DMS53 (cell line): ENCODE results near the gene NDUFB5.
"Not testable (repeated sequence)": the region's sequence is repeated elsewhere in the genome, so short reads cannot be mapped to it uniquely, and the experiment has no call there.

Experiments
- DNase-seq: peaks from one replicate; lab custom pipeline; 2025; lab: John Stamatoyannopoulos, UW

Gene NDUFB5

GRCh38 chr3:179630753-179631451 lies 26.3 kb downstream of the NDUFB5 start:
- no peak for DNase-seq

GRCh38 chr3:179640469-179640868 lies 35.9 kb downstream of the NDUFB5 start:
- DNase-seq, result no peak

GRCh38 chr3:179642871-179643270 lies 38.3 kb downstream of the NDUFB5 start:
- DNase-seq, result no peak

DNA sequence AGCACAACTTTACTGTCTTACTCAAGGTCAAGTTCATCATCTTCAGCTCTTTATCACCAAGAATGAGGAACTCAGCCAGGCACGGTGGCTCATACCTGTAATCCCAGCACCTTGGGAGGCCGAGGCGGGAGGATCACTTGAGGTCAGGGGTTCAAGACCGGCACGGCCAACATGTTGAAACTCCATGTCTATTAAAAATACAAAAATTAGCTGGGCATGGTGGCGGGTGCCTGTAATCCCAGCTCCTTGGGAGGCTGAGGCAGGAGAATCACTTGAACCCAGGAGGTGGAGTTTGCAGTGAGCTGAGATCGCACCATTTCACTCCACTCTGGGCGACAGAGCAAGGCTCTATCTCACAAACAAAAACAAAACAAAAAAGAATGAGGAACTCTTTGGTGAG lies 39.2 kb downstream of the NDUFB5 start:
- DNase-seq, result not testable (repeated sequence)

DNA sequence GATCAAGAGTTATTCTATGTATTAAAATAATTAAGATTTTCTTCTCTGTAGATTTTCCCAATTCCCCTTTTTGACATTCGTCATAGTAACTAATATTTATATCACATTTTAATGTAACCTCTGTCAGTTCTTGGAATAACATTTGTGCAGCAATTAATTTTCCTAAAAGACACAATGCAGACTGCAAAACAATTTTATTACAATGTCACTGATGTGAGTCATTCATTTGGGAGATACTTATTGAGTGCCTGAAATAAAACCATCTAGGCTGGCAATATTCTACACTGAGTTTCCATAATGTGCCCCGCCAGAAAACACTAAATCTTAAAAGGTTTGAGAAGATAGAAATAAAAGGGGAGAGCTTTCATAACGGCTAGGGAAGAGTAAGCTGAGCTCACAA lies 41.6 kb downstream of the NDUFB5 start:
- no peak for DNase-seq

DNA sequence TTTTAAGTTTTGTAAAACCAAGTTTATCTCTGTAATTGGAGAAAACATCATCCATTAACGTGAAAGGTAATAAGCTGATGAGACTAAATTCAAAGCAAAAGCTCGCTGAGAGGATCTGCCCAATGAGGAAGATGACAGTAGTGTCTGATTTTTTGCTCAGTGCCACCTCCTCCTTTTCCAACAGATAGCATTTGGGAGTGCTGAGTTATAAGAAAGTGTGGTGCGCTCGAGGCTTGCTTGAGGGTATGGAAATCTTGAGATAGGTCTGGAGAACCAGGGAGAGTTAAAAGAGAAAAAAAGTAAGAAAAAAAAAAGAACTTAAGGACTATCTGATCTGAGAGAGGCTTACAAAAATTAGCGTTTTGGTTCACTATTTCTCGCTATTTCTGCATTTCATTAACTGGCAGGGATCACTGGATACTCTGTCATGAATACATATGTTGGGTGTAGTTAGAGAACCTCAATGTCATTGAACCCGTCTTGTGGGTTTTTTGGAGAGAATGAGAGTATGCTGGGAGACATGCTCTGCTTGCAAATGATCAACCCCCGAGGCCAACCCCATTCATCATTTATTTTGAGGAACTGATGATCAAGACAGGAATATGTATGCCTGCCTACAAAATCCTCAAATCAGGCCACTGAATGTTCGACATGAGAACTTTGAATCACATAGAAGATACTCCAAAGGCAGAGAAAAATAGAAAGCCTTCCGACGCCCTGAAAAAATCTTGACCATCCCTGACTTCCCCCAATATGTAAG lies 47.3 kb downstream of the NDUFB5 start:
- DNase-seq, result no peak

- peak; percentile 70 for DNase-seq
Observed at GRCh38 chr3:179652447-179653095, 48.0 kb downstream of the NDUFB5 start, which contains the start of gene USP13. USP13 (plus strand) TSS chr3:179653040; CDS start chr3:179653226, 186 bp downstream.

DNA sequence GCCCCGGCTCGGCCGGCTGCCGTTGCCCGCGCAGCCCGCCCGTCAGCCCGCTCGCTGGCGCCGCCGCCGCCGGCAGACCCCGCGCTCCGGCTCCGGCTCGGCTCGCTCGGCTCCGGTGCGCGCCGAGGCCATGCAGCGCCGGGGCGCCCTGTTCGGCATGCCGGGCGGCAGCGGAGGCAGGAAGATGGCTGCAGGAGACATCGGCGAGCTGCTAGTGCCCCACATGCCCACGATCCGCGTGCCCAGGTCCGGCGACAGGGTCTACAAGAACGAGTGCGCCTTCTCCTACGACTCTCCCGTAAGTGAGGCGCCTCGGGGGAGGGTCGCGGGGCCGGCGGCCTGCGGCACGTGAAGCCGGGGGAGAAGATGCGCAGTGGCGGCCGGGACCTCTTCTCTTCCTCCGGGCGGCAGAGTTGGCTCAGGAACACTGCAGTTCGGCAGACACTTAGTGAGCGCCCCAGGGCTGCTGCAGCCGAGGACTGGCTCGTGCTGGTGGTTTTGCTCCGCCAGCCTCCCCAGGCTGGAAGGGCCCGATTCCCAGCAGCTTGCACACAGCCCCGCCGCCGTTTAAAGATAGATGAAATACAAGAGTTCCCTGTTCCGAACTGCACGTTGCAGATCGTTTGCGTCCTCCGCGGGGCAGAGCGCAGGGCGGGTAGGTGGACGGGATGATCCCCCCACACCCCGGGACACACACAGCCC lies 48.7 kb downstream of the NDUFB5 start:
- DNase-seq, result peak; percentile 87

GRCh38 chr3:179655236-179655635 lies 50.6 kb downstream of the NDUFB5 start:
- no peak for DNase-seq

DNA sequence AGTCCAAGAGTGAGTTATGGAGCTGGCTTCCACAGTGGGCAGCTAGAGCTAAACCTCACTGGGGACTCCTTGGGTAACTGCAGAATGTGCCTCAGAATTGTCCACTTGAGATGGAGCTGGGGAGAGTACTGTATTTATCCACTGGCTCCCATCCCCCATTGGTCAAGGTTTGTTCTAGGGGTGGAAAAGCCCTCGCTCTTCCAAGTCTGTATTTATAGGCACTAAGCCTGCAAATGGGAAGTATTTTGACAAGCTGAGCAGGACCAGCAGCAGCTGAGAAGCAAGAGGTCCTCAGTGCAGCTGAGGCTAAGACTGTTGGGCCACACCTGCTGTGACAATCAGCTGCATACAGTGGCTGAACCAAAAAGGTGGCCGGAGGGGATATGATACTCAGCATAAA lies 54.0 kb downstream of the NDUFB5 start:
- no peak for DNase-seq

DNA sequence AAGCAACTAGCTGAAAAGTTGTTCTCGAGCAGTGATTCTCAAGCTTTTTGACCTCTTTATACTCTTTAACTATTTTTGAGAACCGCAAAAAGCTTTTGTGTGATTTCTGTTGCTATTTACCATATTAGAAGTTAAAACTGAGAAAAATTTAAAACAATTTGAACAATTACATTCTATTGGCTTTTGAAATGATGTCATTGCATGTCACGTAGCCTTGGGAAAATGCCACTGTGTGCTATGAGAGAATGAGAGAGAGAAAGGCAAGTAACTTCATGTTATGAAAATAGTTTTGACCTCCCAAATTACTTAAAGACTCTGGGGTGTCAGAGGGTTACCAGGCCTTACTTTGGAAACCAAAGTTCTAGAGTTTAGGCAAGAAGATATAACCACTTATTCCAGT lies 56.3 kb downstream of the NDUFB5 start:
- DNase-seq, result no peak

DNA sequence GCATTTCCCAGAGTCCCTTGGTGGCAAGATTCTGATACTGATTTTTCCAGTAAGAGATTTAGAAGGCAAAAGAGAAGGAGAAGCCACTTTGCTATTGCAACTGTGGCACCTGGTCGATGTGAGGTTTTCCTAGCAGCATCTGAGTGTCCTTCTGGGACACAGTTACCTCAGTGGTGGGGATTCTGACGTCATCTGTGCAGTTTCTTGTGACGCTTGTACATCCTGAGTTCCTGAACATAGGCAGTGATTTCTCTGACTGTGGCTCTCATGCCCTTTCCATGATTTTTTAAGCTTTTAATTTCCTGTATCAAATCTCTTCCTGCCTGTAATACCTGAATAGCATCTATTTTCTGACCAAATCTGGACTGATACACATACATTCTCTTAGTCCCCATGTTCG lies 57.2 kb downstream of the NDUFB5 start:
- no peak for DNase-seq

GRCh38 chr3:179663093-179663492 lies 58.5 kb downstream of the NDUFB5 start:
- no peak for DNase-seq

DNA sequence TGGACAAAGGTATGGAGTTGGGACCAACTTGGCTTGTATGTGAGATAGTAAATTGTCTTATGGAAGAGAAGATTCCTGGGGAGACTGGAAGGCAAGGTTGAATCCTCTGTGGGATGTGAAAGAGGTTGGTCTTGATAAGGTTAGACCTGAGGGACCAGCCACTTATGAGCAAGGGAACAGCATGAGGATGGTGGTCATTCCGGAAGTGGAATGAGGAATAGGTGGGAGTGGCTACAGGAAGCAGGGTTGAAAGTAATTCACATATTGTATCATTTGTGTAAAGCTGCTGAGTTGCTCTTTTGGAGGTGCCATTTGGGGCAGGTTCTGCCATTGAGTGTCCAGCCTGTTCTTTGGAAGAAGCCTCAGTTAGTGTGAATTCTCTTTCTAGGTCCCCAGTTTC lies 61.4 kb downstream of the NDUFB5 start:
- DNase-seq, result no peak

DNA sequence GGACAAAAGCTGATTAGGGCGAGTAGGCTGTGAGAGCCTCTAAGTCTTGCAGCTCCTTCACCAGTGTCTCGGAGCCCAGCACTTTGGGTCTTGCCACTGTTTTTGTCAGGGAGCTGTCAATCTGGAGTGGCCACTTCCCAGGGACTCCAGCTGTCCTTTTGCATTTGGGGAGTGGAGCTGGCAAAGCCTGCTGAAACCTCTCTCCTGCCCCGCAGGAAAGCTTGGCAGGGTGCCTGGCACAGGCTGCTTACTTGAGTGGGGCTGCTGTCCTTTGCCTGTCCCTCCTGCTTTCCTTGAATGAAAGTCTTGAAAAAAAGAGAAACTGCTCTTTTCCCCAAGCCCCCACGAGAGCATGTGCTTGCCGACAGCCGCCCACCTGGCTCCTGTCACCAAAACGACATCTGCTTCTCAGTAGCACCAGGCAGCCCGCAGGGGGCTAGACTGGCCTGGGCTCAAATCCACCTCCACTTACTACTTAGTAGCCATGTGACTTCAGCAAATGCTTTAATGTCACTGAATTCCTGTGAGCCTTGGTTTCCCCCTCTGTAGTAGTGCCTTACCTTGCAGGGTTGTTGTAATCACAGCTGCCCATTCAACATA lies 61.9 kb downstream of the NDUFB5 start:
- no peak for DNase-seq

DNA sequence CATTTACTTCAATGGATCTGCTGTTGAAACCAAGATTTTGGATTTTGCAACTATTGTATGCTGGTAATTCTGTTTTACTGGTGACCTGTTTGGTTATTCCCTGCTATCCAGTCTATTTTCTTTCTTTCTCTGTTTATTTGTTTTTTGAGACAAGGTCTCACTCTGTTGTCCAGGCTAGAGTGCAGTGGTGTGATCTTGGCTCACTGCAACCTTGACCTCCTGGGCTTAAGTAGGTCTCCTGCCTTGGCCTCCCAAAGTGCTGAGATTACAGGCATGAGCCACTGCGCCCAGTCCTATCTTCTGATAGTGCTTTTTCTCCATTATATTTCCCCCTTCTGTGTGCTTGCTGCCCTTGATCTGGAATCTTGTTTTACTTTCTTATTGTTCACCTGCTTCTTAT lies 63.8 kb downstream of the NDUFB5 start:
- DNase-seq, result no peak

- DNase-seq, result no peak
Observed at GRCh38 chr3:179670311-179670710, 65.7 kb downstream of the NDUFB5 start.

GRCh38 chr3:179671309-179671708 lies 66.7 kb downstream of the NDUFB5 start:
- no peak for DNase-seq

DNA sequence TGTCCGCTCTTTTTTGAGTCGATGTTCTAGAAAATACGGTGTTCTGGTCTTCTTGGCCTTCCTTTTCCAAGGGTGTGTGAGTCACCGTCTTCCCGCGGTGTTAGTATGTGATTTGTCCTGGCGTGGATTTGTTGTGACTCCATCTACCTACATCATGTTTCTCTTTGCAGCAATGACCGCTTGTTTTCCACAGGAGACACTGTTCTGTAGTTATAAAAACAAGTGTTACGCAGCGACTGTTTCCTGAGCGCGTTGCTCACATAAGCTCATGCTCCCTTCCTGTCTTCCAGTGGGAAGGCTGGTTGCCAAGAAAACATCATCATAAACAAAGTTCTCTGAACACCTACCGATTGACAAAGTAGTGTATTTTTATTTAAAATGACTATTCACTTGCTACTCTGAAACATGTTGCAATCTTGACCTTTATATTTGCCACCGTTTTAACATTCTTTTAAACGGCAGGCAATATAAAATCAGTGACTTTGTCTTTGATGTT lies 67.2 kb downstream of the NDUFB5 start:
- no peak for DNase-seq

DNA sequence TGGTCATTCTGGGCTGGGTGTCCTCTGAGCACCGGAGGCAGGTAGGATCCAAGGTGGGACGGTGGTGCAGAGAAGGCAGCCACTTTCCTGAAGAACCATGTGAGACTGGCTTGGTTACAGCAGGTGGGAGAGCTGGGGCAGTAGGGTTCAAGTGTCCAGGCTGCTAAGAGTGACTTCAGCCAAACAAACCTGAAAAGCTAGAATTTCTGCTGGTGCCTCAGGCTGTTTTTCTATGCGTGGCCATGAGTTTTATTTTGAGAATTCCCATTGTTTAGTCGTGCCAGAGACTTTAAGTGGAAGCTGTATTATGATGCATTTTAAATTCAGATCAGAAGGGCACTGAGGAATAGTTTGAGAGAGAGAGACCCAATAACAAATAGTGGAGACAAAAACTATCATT lies 68.3 kb downstream of the NDUFB5 start:
- DNase-seq, result peak; percentile 13

DNA sequence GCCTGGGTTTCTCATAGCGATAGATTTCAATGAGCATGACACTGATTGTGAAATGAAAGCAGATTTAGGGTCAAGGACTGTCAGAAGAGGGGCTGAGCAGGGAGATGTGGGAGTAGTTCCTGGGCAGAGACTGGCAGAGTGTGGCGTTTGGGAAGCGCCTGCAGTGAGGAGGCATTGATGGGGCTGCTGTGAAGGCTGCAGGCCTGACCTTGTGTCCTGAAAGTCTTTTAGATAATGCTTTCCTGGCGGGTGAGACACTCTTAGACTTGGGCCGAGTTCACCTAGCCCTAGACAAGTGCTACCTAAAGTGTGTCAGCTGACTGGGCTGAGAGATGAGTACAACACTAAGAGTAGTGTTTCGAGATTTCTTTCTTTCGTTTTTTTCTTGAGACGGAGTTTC lies 68.9 kb downstream of the NDUFB5 start:
- DNase-seq, result no peak

- DNase-seq, result no peak
Observed at GRCh38 chr3:179676081-179676480, 71.5 kb downstream of the NDUFB5 start.
